HS-27A (cell line): ENCODE results near the gene PLA2G2E.

Source experiments
- DNase-seq: peaks from one replicate; pipeline ENCODE4 v3.0.0-alpha.2; 2012; ENCODE audit warnings: low read depth, missing footprints

PLA2G2E gene

GRCh38 chr1:19923137-19923952 is at the start of gene PLA2G2E:
Gene PLA2G2E (minus strand): TSS chr1:19923617. CDS start chr1:19923559, 58 bp downstream.
- DNase-seq, result no peak

- no peak for DNase-seq
Observed at GRCh38 chr1:19971664-19972063, 48.2 kb upstream of the PLA2G2E start.

- DNase-seq, result no peak
Observed at GRCh38 chr1:19969898-19970660, 46.7 kb upstream of the PLA2G2E start.

- no peak for DNase-seq
Observed at GRCh38 chr1:19967808-19968207, 44.4 kb upstream of the PLA2G2E start.

- DNase-seq, result no peak
Observed at GRCh38 chr1:19964542-19964941, 41.1 kb upstream of the PLA2G2E start.

- no peak for DNase-seq
Observed at GRCh38 chr1:19963636-19964035, 40.2 kb upstream of the PLA2G2E start.

GRCh38 chr1:19960591-19960990 is 37.2 kb upstream of the PLA2G2E start:
- no peak for DNase-seq

- no peak for DNase-seq
Observed at GRCh38 chr1:19957779-19958178, 34.4 kb upstream of the PLA2G2E start.

- DNase-seq, result no peak
Observed at GRCh38 chr1:19955534-19956170, 32.2 kb upstream of the PLA2G2E start.

- no peak for DNase-seq
Observed at GRCh38 chr1:19954059-19954458, 30.6 kb upstream of the PLA2G2E start.

- DNase-seq, result peak; percentile 23
Observed at GRCh38 chr1:19949016-19949415, 25.6 kb upstream of the PLA2G2E start.

- DNase-seq, result no peak
Observed at GRCh38 chr1:19946971-19947370, 23.6 kb upstream of the PLA2G2E start.

GRCh38 chr1:19946331-19946751 is 22.9 kb upstream of the PLA2G2E start:
- no peak for DNase-seq

GRCh38 chr1:19945914-19946313 is 22.5 kb upstream of the PLA2G2E start:
- no peak for DNase-seq

GRCh38 chr1:19942657-19943056 is 19.2 kb upstream of the PLA2G2E start:
- DNase-seq, result no peak

- DNase-seq, result no peak
Observed at GRCh38 chr1:19942088-19942487, 18.7 kb upstream of the PLA2G2E start.

- no peak for DNase-seq
Observed at GRCh38 chr1:19941206-19941568, 17.8 kb upstream of the PLA2G2E start.

GRCh38 chr1:19940486-19941205 is 17.2 kb upstream of the PLA2G2E start:
- DNase-seq, result no peak

- no peak for DNase-seq
Observed at GRCh38 chr1:19938472-19938871, 15.1 kb upstream of the PLA2G2E start.

- DNase-seq, result no peak
Observed at GRCh38 chr1:19936061-19936750, 12.8 kb upstream of the PLA2G2E start.

- no peak for DNase-seq
Observed at GRCh38 chr1:19934336-19934735, 10.9 kb upstream of the PLA2G2E start.

GRCh38 chr1:19932866-19933265 is 9.4 kb upstream of the PLA2G2E start:
- no peak for DNase-seq
